ENCODE results near the gene SIGLEC1. TPM values are rescaled to one million over a fixed set of nuclear protein-coding genes. Genes with fewer than 3 reads are reported as not detected.

SIGLEC1 gene
- total RNA-seq, 1 donor from 2014 or later, result under 0.01 TPM

- DNase-seq (ENCODE audit: low spot score in 2 of 2) (no peak), FAIRE-seq (no peak)
These were observed 30.2 kb downstream of the SIGLEC1 start, which contains the start of gene ADAM33 for GRCh38 chr20:3681931-3682781. TSS of gene ADAM33 (minus strand) at chr20:3682010. CDS start at chr20:3682004, 6 bp downstream.

DNA sequence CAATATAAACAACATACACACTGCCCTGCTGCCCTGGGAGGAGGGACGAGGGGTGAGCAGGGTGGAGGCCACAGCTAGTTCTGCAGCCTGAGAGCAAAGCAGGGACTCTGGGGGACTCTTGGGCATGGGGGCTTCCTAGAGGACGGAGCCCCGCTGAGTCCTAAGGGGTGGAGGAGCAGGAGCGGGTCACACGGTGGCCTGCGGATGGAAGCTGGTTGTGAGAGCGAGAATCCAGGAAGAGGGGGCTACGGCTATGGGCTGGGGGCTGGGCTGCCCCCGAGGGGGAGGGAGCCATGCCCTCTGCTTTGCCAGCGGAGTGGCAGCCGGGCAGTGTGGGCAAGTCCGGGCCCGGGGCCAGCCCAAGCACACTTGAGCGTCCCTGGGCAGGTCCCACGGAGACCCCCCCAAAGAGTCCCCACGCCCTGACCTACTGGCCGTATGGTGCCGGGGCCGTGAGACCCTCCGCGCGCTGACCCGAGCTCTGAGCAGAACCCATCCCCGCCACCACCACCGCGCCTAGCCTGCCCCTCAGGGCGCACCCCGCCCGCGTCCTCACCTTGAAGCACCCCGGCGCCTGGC, 31.0 kb downstream of the SIGLEC1 start:
- FAIRE-seq (no peak), DNase-seq (ENCODE audit: low spot score in 2 of 2) (no peak)

GRCh38 chr20:3680701-3681351, 31.6 kb downstream of the SIGLEC1 start:
- FAIRE-seq (no peak), DNase-seq (ENCODE audit: low spot score in 2 of 2) (no peak)

DNA sequence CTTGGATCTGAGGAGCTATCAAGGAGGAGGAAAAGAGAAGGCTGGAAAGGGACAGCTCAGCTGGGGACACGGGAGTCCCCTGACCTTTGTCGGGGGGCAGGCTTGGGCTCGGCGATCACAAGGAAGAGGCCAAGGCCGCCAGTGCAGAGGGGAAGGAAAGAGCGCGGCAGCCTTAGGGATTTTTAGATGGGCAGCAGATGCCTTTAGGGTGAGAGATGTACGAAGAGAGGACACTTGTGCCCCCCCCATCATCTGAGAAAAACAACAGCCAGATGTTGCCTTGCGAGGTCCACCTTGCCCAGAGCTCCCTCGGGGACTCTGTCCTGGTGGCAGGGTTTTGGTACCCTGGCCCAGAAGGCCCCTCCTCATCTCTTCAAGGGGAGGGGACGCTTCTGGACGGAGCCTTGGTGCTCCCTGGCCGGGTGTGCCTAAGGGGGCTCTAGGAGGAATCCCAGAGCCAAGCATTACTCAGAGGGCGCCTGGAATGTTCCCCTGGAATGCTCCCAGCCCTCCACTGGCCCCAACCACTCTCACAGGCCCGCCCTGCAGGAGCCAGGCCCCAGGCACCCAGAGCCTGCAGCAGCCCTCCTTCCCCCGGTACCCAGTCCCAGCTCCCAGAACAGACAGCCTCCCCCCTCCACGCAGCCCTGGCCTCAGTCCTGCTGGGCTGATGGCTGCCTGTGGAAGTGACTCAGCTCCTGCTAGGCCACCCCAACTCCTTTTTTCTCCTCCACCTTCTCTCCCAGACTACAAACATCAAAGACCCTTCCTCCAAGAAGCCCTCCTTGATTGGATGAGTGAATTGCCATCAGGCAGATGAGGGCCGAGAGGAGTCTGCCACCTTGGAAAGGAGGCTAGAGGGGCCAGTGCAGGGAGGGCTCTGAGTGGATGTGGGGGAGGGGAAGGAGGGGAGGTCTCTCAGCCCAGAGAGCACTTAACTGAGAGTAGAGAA, 32.4 kb downstream of the SIGLEC1 start:
- no peak for DNase-seq (ENCODE audit: low spot score in 2 of 2)

DNA sequence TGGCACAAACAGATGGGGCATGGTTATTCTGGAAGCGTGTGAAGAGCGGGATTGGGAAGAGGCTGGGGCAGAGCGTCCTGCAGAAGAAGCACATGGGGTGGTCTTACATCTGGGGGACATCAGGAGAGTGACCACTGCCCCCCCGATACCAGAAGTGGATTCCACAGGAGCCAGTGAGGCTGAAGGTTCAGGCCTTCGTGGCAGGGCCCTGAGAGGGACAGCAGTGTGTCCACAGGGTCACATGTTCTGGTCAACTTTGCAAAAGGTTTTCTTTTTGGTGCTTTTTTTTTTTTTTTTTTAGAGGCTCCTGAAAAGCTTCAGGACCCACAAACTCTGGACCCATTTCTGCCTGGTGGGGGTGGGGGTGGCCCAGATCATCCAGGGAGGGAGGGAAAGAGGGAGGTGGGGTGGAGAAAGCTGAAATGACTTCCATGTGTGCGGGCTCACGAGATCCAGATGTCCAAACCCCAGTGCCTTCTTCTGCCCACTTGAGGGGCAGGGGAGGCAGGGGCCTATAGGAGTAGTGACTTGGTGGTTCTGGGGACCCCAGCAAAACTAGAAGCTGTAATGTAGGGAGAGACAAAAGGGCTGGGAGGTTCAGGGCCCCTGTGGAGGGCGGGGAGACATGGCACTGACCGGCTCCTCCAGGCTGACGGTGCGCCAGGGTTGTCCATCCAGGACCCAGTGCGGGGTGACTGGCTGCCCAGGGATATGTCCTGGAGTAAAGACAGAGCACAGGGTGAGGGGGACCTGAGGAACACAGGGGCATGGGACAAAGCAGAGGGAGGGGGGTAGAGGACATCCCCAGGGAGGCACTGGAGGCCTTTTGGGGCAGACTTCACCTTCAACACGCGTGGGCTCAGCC, 33.3 kb downstream of the SIGLEC1 start:
- FAIRE-seq, result no peak
- DNase-seq (ENCODE audit: low spot score in 2 of 2), result no peak

More for the DNA sequence above, 32.4 kb downstream of the SIGLEC1 start:
- no peak for FAIRE-seq

- DNase-seq (ENCODE audit: low spot score in 2 of 2) (no peak), FAIRE-seq (no peak)
These were observed 34.2 kb downstream of the SIGLEC1 start for GRCh38 chr20:3678198-3678597.

GRCh38 chr20:3677733-3678132, 34.7 kb downstream of the SIGLEC1 start:
- DNase-seq (ENCODE audit: low spot score in 2 of 2) (no peak), FAIRE-seq (no peak)

DNA sequence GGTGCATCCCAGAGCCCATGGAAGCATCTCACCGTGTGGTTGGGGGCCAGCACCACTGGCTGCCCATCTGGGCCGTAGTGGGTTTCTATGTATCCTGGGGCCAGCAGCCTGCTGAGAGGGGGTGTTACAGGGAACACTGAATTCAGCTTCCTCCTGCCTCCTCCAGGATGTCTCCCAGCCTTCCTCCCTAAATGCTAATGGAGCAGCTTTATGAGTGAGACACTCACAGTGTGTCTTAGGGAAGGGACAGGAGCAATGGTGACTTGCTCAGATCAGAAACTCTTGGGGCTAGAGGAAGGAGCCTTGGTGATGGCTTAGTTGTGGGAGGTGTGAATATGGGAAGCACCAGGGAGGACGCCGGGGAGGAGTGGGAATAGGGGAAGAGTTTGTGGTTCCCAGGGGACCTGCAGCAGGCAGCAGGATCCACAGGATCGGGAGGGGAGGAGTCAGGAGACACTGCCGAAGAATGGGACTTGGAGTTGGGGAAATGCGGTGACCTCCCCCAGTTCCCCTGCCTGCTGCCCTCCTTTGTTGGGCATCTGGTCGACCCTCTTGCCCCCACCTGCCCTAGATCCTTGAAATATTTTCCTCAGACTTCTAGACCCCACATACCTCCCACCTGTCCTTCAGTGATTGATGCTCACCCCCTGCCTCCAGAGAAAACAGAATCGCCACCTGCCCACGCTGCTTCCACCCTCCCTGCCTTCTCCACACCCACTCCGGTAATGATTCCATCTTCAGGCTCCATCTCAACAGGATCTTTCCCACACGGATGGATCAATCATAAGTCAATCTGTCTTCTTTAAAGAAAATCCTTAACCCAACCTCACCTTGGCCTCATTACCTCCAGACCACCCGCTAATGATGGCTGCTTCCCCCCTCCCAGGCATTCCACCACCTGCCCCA, 37.2 kb downstream of the SIGLEC1 start:
- DNase-seq (ENCODE audit: low spot score in 2 of 2), result no peak
- no peak for FAIRE-seq

- DNase-seq (ENCODE audit: low spot score in 2 of 2) (no peak), FAIRE-seq (no peak)
These were observed 38.0 kb downstream of the SIGLEC1 start for GRCh38 chr20:3674447-3674846.

GRCh38 chr20:3673221-3674070, 39.0 kb downstream of the SIGLEC1 start:
- FAIRE-seq, result no peak
- DNase-seq (ENCODE audit: low spot score in 2 of 2), result no peak

GRCh38 chr20:3672547-3673171, 39.7 kb downstream of the SIGLEC1 start:
- FAIRE-seq (no peak), DNase-seq (ENCODE audit: low spot score in 2 of 2) (no peak)

- no peak for FAIRE-seq
These were observed 40.3 kb downstream of the SIGLEC1 start for GRCh38 chr20:3671986-3672546.

GRCh38 chr20:3670945-3671344, 41.5 kb downstream of the SIGLEC1 start:
- DNase-seq (ENCODE audit: low spot score in 2 of 2), result no peak
- no peak for FAIRE-seq

More at GRCh38 chr20:3671986-3672546, 40.3 kb downstream of the SIGLEC1 start:
- DNase-seq (ENCODE audit: low spot score in 2 of 2), result no peak

DNA sequence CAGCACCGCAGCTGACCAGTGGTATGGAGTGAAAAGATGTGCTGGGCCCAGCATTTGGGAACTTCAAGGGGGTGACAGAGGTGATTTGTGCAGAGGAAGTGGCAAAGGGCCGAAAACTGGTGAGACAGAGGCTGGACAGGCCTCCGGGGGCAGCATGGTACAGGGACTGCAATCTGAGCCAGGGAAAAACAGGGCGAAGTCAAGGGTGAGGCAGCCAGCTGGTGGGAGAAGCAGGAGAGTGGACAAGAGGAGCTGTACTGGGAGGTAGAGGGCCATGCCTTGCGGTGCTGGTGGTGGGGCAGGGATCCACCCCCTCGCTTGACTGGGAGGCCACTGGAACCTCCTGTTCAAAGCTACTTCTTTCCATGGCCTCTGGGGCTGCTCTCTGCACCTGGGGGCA, 41.9 kb downstream of the SIGLEC1 start:
- DNase-seq (ENCODE audit: low spot score in 2 of 2) (no peak), FAIRE-seq (no peak)

DNA sequence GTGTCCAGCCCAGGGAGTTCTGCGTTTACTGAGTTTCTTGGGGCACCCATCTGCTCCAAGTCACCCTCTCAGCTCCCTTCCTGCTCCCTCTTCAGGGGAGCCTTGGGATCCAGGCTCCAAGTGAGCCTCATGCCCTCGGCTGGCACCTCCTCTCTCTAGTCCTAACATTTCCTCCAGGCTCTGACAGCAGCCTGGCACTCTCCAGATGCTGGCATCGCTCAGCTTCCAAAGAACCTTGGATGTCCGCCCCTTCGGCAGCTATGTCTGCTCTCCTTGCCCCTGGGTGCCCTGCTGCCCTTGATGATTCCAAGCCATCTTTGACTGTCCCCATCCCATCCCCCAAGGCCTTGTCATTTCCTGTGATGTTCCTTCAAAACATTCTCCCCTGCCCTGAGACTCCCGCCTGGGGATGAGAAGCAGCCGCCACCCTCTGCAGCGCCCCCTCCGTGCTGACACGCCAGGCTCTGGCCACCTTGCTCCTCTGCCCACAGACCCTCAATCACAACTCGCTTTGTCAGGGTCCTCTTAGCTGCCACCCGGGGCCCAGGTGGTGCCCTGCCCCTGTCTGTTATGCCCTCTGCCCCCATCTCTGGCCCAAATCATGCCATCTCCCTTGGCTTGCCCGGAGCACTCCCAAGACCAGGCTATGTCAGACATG, 42.6 kb downstream of the SIGLEC1 start:
- DNase-seq (ENCODE audit: low spot score in 2 of 2), result no peak
- FAIRE-seq, result no peak

- DNase-seq (ENCODE audit: low spot score in 2 of 2) (no peak), FAIRE-seq (no peak)
These were observed 44.9 kb downstream of the SIGLEC1 start for GRCh38 chr20:3667434-3668037.

Data from frontal cortex (tissue), 4 donors.